BLaER1 (cell line): Measurements from ENCODE around the gene PHYKPL.
"Not testable (repeated sequence)": the region's sequence is repeated elsewhere in the genome, so short reads cannot be mapped to it uniquely, and the experiment has no call there.

Experiments used
- H3K27ac ChIP-seq: shearing (Covaris generic); formaldehyde crosslinking; 2 replicates; pipeline ENCODE4 v1.8.1; 2022
- H3K27me3 ChIP-seq: shearing (Covaris generic); formaldehyde crosslinking; 2 replicates; pipeline ENCODE4 v1.8.1; 2022
- H3K36me3 ChIP-seq: shearing (Covaris generic); formaldehyde crosslinking; 2 replicates; pipeline ENCODE4 v1.8.1; 2022
- H3K4me1 ChIP-seq: shearing (Covaris generic); formaldehyde crosslinking; 2 replicates; pipeline ENCODE4 v1.8.1; 2022
- H3K4me2 ChIP-seq: shearing (Covaris generic); formaldehyde crosslinking; 2 replicates; pipeline ENCODE4 v1.8.1; 2022
- H3K4me3 ChIP-seq: shearing (Covaris generic); formaldehyde crosslinking; 2 replicates; pipeline ENCODE4 v1.8.1; 2022
- H3K9ac ChIP-seq: shearing (Covaris generic); formaldehyde crosslinking; 2 replicates; pipeline ENCODE4 v1.8.1; 2022
- H3K9me3 ChIP-seq: shearing (Covaris generic); formaldehyde crosslinking; 2 replicates; pipeline ENCODE4 v1.8.1; 2022
- H4K20me1 ChIP-seq: shearing (Covaris generic); formaldehyde crosslinking; 2 replicates; pipeline ENCODE4 v1.8.1; 2022
- Cebpa-rat ChIP-seq: shearing (Covaris generic); IDR thresholded peaks from 2 replicates; pipeline ENCODE4 v1.8.1; 2022

PHYKPL gene

DNA sequence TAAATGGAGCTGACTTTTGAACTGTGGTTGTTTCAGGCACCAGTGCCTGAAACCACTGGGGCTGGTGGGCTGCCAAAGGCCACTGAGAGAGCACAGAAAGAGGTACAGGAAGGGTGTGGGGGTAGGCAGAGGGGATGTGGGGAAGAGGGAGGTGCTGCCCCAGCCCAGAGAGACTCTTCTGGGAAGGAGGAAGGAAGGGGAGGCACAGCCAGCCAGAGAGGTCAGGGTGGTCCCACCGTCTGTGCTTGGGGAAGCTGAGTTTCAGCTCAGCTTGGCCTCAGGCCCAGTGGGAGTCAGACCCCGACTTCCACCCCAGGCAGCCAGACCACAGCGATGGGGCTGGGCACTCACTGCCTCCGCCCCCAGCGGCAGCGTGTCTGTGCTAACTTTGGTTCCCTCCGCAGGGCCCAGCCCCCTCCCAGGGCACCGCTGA, 8.6 kb upstream of the PHYKPL start:
- Histone ChIP-seq H4K20me1 (no peaks in the 10 kb centered on the region), H3K4me2 (peak overlapping the region; percentile 95), H3K9me3 (no peaks in the 10 kb centered on the region), H3K4me3 (peak overlapping the region; percentile 50), H3K36me3 (no peaks in the 10 kb centered on the region), H3K27ac (peak overlapping the region; percentile 81), H3K9ac (peak overlapping the region; percentile 68), H3K4me1 (peaks cover 77% of the 10 kb centered on the region), H3K27me3 (no peaks in the 10 kb centered on the region)
- no peak for TF ChIP-seq Cebpa-rat

DNA sequence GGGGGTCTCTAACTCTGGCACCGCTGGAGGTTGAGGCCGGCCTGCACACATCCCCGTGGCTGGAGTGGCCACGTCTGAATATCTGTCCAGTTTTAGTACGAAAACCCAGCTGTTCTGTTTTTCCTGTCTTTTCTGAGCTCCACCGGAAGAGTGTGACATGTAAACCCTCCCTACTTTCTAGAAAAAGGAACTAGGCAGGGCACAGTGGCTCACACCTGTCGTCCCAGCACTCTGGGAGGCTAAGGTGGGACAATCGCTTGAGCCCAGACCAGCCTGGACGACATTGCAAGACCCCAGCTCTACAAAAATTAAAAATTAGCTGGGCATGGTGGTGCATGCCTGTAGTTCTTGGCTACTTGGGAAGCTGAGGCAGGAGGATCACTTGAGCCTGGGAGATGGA, 8.2 kb upstream of the PHYKPL start:
- H3K27me3 ChIP-seq: no peaks in the 10 kb centered on the region
- H3K36me3 ChIP-seq: no peaks in the 10 kb centered on the region
- no peaks in the 10 kb centered on the region for H4K20me1 ChIP-seq
- no peaks in the 10 kb centered on the region for H3K9me3 ChIP-seq
- peak overlapping the region; percentile 95 for H3K4me2 ChIP-seq
- peak overlapping the region; percentile 50 for H3K4me3 ChIP-seq
- peaks cover 78% of the 10 kb centered on the region for H3K4me1 ChIP-seq
- peak overlapping the region; percentile 68 for H3K9ac ChIP-seq
- peak overlapping the region; percentile 81 for H3K27ac ChIP-seq
- TF ChIP-seq Cebpa-rat: no peak

GRCh38 chr5:178240341-178240741, 7.7 kb upstream of the PHYKPL start:
- H3K36me3 ChIP-seq: no peaks in the 10 kb centered on the region
- H3K4me2 ChIP-seq: peak overlapping the region; percentile 95
- no peak for TF ChIP-seq Cebpa-rat
- H3K9ac ChIP-seq: peak overlapping the region; percentile 68
- H4K20me1 ChIP-seq: no peaks in the 10 kb centered on the region
- H3K4me3 ChIP-seq: peak overlapping the region; percentile 50
- no peaks in the 10 kb centered on the region for H3K27me3 ChIP-seq
- peaks cover 80% of the 10 kb centered on the region for H3K4me1 ChIP-seq
- peak overlapping the region; percentile 81 for H3K27ac ChIP-seq
- H3K9me3 ChIP-seq: no peaks in the 10 kb centered on the region

GRCh38 chr5:178239626-178240301, 7.2 kb upstream of the PHYKPL start:
- Histone ChIP-seq H3K4me3 (peak overlapping the region; percentile 50), H3K9ac (peak overlapping the region; percentile 68), H3K4me2 (peak overlapping the region; percentile 95), H3K4me1 (peaks cover 86% of the 10 kb centered on the region), H3K27ac (peak overlapping the region; percentile 81)
- not testable (repeated sequence) for H3K36me3 ChIP-seq, H3K27me3 ChIP-seq, H3K9me3 ChIP-seq, H4K20me1 ChIP-seq

DNA sequence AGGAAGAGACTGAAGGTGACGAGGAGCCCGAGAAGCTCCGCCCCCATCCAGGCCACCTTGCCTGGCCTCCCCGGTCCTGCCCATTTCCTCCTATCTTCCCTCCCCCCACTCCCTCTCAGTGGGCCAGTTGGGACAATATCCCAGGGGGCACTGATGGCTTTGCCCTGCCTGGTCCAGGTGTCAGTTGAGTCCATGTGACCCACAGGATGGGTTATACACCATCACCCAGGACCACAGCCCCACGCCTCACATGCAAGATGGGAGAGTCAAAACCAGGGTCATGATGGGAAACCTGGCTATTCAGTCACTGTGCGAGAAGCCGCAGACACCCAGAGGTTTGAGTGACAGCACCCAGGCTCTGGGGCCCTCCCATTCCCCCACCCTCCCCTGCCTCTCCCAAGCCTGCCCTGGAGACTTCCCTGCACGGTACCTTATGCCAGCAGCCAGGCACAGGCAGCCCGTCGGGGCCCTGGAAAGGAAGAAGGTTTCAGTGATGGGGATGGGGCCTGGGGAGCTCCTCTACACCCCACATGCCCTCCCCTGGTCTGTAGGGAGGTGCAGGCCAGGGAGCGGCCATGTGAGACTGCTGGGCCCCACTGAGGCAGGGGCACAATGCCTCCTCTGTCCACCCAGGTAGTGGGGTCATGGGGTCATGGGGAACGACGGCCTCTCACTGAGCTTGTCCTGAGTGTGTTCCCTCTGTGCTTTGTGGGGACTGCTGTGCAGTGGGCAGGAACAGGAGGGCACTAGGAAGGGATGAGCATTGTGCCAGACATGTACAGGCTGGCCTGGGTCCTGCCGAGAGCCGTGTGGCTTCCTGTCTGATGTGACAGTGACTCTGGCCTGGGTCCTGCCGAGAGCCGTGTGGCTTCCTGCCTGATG, 6.3 kb upstream of the PHYKPL start:
- TF ChIP-seq Cebpa-rat: no peak
- H3K27ac ChIP-seq: peak overlapping the region; percentile 77
- H3K9me3 ChIP-seq: no peaks in the 10 kb centered on the region
- no peaks in the 10 kb centered on the region for H3K36me3 ChIP-seq
- H3K4me1 ChIP-seq: peaks cover 94% of the 10 kb centered on the region
- no peaks in the 10 kb centered on the region for H3K27me3 ChIP-seq
- H4K20me1 ChIP-seq: no peaks in the 10 kb centered on the region
- H3K9ac ChIP-seq: peak overlapping the region; percentile 50
- peak overlapping the region; percentile 95 for H3K4me2 ChIP-seq
- H3K4me3 ChIP-seq: peak overlapping the region; percentile 39

DNA sequence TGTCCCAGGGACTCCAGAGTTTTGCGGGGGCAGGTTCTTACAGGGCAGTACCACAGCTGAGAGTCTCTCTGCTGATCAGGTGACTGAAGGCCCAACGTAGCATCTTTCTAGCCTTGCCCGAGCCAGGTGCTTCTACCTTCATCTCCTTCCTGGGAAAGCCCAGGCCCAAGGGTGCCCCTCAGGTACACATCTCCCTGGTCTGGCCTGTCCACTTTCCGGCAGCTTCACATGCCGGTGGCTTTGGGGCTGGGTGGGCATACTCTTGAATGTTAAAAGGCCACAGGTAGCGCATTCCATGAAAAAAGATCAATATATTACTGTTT, 5.7 kb upstream of the PHYKPL start:
- no peak for TF ChIP-seq Cebpa-rat
- H3K27ac ChIP-seq: peak overlapping the region; percentile 77
- no peaks in the 10 kb centered on the region for H3K36me3 ChIP-seq
- peak overlapping the region; percentile 39 for H3K4me3 ChIP-seq
- peaks cover 91% of the 10 kb centered on the region for H3K4me1 ChIP-seq
- no peaks in the 10 kb centered on the region for H3K27me3 ChIP-seq
- H4K20me1 ChIP-seq: no peaks in the 10 kb centered on the region
- no peaks in the 10 kb centered on the region for H3K9me3 ChIP-seq
- peak overlapping the region; percentile 95 for H3K4me2 ChIP-seq
- peak overlapping the region; percentile 50 for H3K9ac ChIP-seq

- peak overlapping the region; percentile 77 for H3K27ac ChIP-seq
- peak overlapping the region; percentile 39; the same call in 1 of the 2 replicates for H3K4me3 ChIP-seq
- TF ChIP-seq Cebpa-rat: no peak
- no peaks in the 10 kb centered on the region for H4K20me1 ChIP-seq
- H3K9ac ChIP-seq: peak overlapping the region; percentile 50
- H3K9me3 ChIP-seq: no peaks in the 10 kb centered on the region
- peaks cover 92% of the 10 kb centered on the region for H3K4me1 ChIP-seq
- no peaks in the 10 kb centered on the region for H3K27me3 ChIP-seq
- H3K36me3 ChIP-seq: no peaks in the 10 kb centered on the region
- peak overlapping the region; percentile 95 for H3K4me2 ChIP-seq
Observed at GRCh38 chr5:178237431-178238312, 5.1 kb upstream of the PHYKPL start.

GRCh38 chr5:178236679-178237078, 4.1 kb upstream of the PHYKPL start:
- H3K27ac ChIP-seq: no peak overlapping the region
- no peaks in the 10 kb centered on the region for H3K27me3 ChIP-seq
- H3K4me1 ChIP-seq: peaks cover 85% of the 10 kb centered on the region
- peak overlapping the region; percentile 95 for H3K4me2 ChIP-seq
- H3K36me3 ChIP-seq: no peaks in the 10 kb centered on the region
- no peak overlapping the region for H3K4me3 ChIP-seq
- no peak overlapping the region for H3K9ac ChIP-seq
- H3K9me3 ChIP-seq: no peaks in the 10 kb centered on the region
- TF ChIP-seq Cebpa-rat: no peak
- peaks cover 5% of the 10 kb centered on the region for H4K20me1 ChIP-seq

DNA sequence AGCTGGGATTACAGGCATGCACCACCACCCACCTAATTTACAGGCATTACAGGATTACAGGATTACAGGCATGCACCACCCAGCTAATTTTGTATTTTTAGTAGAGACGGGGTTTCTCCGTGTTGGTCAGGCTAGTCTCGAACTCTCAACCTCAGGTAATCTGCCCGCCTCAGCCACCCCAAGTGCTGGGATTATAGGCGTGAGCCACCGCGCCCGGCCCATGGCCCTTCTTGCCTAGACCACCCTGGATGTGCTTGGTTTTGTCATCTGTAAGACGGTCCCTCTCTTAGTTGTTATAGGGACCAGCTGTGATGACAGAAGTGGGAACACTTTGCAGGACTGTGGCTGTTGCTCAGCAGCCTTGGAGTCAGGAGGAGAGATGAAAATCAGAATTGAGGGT, 3.5 kb upstream of the PHYKPL start:
- TF ChIP-seq Cebpa-rat: no peak
- H3K9ac ChIP-seq: no peak overlapping the region

More for the DNA sequence above, 3.5 kb upstream of the PHYKPL start:
- Histone ChIP-seq H3K4me1 (peaks cover 85% of the 10 kb centered on the region), H3K9me3 (no peaks in the 10 kb centered on the region), H3K27ac (no peak overlapping the region), H3K4me2 (peak overlapping the region; percentile 95), H4K20me1 (peaks cover 10% of the 10 kb centered on the region), H3K4me3 (no peak overlapping the region), H3K27me3 (no peaks in the 10 kb centered on the region), H3K36me3 (peaks cover 2% of the 10 kb centered on the region; the same call in 1 of the 2 replicates)
